T-helper 9 cell (primary cell): ENCODE data around the gene PLA2R1.

Experiments used
- DNase-seq: peaks from one replicate; pipeline ENCODE4 v3.0.0-alpha.2; 2020

The PLA2R1 gene

GRCh38 chr2:159922563-159922962, 139.9 kb downstream of the PLA2R1 start:
- no peak for DNase-seq

GRCh38 chr2:159921752-159922404, 140.5 kb downstream of the PLA2R1 start:
- DNase-seq, result peak; percentile 64

- DNase-seq, result no peak
Observed at GRCh38 chr2:159916511-159916910, 145.9 kb downstream of the PLA2R1 start.

DNA sequence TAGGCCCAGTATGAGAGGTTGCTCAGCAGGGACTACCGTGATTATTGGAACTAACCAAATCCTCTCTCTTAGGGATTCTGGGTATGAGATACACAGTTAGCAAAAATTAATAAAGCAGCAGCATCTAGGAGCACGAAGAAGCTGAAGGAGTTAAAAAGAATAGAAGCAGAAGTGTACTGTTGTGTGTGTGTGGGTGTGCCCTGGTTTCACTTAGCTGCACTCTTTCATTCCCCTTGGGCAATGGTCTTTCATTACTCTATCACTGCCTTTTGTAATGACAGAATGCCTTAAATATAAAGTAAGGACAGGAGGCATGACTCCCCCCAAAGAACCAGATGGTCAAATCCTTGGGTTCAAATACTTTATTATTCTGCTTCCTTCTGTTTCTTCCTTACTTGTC, 148.5 kb downstream of the PLA2R1 start:
- no peak for DNase-seq

GRCh38 chr2:159912580-159912979, 149.8 kb downstream of the PLA2R1 start:
- DNase-seq, result no peak

- no peak for DNase-seq
Observed at GRCh38 chr2:159910951-159911350, 151.5 kb downstream of the PLA2R1 start.

DNA sequence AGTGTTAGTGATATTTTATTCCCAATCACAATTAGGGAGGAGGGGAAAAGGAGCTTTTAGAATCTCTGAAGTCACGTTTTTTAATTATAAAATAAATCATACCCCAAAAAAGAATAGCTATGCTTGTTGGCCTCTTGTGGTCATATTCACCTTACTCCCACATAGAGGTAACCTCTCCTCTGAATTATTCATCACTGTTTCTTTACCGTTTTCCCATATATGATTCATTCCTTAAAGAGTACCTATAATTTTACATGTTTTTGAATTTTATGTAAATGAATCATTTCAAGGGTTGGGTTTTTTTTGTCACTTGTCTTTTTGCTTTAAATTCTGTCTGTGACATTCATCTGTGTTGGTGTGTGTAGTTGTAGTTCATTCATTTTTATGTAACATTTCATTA, 153.8 kb downstream of the PLA2R1 start:
- no peak for DNase-seq

- DNase-seq, result no peak
Observed at GRCh38 chr2:159907909-159908308, 154.5 kb downstream of the PLA2R1 start.

GRCh38 chr2:159905926-159906714, 156.3 kb downstream of the PLA2R1 start:
- DNase-seq, result no peak

- no peak for DNase-seq
Observed at GRCh38 chr2:159904959-159905305, 157.5 kb downstream of the PLA2R1 start.

GRCh38 chr2:159904127-159904958, 158.1 kb downstream of the PLA2R1 start, which contains the start of gene LY75:
Gene LY75, minus strand, starts transcription at chr2:159904756.
- peak; percentile 76 for DNase-seq

GRCh38 chr2:159903443-159904126, 158.8 kb downstream of the PLA2R1 start:
- peak; percentile 49 for DNase-seq

DNA sequence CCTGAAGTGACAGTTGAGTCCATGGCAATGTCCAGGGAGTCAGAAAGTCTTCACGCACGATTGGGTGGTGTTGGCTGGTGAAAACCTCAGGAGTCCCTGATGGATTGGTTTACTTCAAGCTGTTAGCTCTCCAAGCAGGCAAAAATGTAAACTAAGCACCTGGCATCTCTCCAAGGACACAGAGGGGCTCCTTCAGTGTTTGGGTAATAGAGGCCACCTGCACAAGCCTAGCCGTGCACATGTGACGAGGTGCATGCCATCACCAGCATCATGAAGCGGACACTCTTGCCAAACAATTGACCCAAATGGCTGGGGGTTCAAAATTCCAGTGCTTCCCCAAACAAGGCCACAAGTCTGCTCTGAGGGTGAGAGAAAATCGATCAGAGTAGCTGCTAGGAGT, 159.7 kb downstream of the PLA2R1 start:
- DNase-seq, result no peak

GRCh38 chr2:159900343-159900742, 162.1 kb downstream of the PLA2R1 start:
- DNase-seq, result no peak

DNA sequence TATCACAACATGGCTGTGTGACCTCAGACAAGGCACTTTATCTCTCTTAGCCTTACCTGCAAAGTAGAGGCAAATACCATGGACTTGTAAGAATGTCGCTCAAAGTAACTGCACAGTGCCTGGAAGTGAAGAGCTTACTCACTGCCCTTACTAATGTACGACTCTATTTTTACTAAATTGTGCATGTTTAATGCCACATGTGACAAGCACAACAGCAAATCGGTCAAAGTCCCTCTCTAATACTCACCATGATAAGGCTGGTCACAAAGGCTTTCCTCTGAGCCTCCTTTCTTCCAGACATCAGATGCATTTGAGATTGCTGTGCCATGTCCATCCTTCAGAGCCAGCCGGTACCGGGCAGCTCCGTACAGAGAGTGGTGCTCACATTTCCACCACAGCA, 164.0 kb downstream of the PLA2R1 start:
- no peak for DNase-seq

GRCh38 chr2:159897720-159898119, 164.7 kb downstream of the PLA2R1 start:
- no peak for DNase-seq

DNA sequence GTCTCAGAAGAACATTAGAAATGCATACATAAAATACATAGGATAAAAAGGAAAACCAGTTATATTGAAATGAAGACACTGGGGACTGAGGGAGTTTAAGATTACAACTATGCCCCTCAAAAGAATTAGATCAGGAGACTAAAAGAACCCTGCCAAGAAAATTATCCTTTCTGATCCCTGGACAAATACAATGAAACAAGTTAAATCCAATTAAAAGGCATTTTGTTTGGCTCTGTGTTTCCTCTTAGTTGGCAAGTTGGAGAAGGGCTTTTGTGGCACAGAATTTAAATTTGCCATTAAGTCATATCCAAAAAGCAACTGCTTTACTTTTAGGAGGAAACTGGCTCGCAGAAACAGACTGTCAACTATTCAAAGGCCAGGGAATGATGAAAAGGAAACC, 165.3 kb downstream of the PLA2R1 start:
- no peak for DNase-seq

DNA sequence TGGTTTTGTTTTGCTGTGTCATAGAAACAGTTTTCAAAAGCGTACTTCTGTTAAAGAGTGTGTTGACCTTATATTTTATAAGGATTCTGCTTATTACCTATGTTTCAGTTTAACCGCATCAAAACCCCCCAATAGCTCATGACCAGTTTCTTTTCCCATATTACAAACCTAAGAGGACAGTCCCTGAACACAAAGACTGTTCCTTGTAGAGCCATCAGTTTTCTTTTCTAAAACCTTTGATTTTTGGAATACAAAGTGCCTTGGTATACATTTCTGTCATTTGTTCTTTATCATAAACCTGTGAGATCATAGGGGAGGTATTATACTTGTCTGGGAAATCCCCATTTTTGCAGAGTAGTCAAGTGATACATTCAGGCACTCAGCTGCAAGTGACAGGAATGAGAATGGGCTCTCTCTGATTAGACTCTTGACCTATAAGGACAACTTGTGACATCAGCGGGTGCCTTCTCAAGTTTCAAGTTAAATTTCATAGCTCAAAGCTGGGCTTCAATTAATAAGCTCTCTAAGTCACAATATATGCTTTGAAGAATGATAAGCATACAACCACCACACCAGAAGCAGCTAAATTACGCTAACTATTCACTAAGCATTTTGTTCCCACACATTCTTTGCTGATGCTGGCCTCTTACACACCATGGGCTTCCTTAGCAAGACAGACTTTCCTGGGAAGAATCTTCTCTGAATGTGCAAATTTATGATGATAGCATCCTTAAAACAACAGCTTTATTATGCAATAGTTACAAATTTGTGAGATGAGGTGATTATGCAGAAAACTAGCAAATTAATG, 167.0 kb downstream of the PLA2R1 start:
- DNase-seq, result no peak

- DNase-seq, result no peak
Observed at GRCh38 chr2:159894145-159894838, 168.1 kb downstream of the PLA2R1 start.

DNA sequence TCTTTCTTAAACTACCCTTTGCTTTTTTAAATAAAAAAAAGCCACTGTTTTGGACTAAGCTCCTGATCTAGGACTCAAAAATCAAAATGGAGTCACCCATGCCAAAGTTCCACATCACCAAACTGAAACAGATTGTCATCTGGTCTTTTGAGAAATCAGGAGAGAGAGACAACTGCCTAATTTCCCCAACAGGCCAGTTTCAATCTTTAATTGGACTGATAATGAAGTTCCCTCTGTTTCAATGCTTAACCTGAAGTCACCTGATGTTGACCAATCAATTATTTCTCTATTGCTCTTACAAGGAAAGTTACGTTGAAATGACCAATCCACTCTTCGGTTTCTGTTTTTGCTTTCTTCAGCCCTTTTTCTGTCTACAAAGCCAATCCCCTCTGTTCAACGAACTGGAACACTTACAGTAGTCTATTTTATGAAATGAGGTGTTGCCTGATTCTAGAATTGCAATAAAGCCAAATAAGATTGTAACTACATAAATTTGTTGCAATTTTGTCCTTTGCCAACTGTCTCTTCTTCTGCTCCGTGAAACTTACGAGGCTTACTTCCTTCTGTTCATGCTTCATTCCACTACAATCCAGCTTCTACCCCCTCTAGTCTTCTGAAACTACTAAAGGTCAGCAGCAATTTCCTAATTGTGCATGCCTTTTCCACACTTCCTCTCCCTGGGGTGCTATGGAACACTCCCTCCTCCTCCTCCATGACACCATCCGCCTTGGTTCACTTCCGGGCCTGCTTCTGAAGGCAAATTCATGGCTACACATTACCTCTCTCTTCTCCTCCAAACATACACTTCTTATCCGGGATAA, 169.2 kb downstream of the PLA2R1 start:
- DNase-seq, result no peak
